ENCODE data around the gene ASTL. TPM values are rescaled to one million over a fixed set of nuclear protein-coding genes. Genes with fewer than 3 reads are reported as not detected.

The ASTL gene
- total and polyA plus RNA-seq, 5 experiments from 2014 or later = 0.50 to 6.8 (median 3.0) TPM; not detected in 1

DNA sequence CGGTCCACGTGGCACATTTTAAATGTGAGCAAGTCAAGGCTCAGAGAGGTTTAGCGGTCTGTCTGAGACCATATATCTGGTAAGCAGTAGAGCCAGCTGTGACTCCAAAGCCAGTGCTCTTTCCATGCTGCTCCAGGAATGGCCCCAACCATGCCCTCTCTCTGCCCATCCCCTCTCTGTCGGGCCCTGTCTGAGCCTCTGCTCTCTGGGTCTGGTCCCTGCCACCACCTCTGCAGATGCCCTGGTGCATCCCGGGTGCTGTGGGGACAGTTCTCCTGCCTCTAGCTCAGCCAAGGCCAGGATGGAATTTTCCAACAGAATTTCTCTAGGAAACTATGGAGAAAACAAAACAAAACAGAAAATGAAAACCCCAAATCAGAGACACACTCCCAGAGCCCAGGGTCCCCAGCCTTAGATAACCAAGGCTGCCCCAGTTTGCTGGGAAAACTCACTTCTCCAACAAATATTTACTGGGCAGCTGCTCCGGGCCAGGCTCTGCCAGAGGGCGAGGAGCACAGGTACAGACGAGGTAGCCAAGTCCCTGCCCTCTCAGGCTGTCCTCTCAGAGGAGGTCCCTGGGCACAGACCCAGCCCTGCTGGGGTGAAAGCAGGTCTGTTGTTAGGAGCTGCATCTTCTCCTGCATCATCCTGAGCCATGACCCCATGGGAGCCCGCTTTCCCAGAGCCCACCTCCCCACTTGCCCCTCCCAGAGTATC lies 31.2 kb downstream of the ASTL start:
- peaks cover 0 to 3% (median 0%) of the 10 kb centered on the region in 5 donors for H3K27me3 Mint-ChIP-seq
- peaks cover 0 to 5% (median 4%) of the 10 kb centered on the region in 4 donors for H3K4me1 Mint-ChIP-seq
- H3K9me3 Mint-ChIP-seq = peaks cover 0 to 21% (median 10%) of the 10 kb centered on the region in 9 donors
- POLR2A ChIA-PET = no interaction called here
- peak in 1 of 10 donors; percentile 35 for DNase-seq
- H3K4me3 Mint-ChIP-seq = no peak overlapping the region
- no peak for ATAC-seq
- H3K36me3 Mint-ChIP-seq = peaks cover 0 to 9% (median 8%) of the 10 kb centered on the region in 3 donors
- peak overlapping the region in 2 of 10 donors; percentile 44 to 81 for H3K27ac Mint-ChIP-seq

DNA sequence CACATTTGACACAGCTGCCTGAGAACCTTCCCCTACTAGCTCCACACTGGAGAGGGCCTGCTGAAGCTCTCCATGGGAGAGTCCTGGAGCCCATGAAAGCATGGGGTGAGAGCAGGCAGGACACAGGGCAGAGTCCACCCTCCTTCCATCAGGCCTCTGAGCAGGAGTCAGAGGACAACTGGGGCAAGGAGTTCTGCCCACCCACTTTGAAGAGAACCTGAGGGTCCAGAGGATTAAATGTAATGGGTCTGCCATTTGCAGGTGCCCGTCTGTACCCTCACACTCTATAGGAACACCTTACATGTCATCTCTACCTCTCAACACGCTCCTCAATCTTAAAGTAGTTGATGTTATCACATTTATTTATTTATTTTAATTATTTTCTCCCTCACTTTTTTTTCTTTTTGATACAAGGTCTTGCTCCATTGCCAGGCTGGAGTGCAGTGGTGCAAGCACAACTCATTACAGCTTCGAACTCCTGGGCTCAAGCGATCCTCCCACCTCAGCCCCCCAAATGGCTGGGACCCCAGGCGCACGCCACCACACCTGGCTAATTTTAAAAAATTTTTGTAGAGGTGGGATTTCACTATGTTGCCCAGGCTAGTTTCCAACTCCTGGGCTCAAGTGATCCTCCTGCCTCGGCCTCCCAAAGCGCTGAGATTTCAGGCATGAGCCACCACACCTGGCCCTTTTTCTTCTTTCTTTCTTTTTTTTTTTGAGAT lies 32.1 kb downstream of the ASTL start:
- Mint-ChIP-seq H3K4me3 (no peak overlapping the region), H3K9me3 (peaks cover 0 to 21% (median 10%) of the 10 kb centered on the region in 9 donors)

DNA sequence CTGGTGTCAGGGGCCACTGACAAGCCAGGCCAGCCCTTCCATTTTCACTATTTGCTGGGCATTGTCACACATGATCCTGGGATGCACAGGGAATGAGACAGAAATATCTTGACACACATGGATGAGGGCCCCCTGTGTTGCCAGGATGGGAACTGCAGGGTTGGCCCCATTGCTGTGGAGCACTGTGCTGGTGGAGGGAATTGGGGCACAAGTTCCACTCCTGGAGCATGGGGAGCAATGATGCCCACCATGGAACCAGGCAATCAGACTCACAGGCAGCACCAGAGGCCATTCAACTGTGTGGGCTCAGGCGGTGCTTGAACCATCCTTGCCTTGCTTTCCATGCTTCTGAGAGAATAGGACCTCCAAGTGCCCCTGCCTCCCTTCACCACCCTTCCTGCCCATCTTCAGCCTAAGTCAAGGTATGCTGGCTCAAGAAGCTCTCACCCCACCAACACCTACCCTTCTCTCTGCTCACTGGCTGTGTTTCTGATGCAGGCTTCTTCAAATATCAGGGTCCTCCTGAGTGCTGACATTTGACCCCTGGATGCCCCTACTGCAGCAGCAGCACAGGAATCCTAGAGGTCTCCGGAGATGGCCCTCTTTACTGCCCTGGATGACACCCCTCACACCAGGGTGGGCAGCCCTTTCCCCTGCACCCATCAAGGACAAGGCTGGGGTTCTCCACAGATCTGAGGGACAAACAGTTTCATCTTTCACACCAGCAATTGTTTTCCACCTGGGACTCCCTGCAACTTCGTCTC lies 33.0 kb downstream of the ASTL start:
- ATAC-seq (no peak), DNase-seq (peak in 1 of 10 donors; percentile 34)
- Mint-ChIP-seq H3K9me3 (peaks cover 0 to 21% (median 10%) of the 10 kb centered on the region in 9 donors), H3K4me3 (no peak overlapping the region), H3K36me3 (peaks cover 0 to 9% (median 8%) of the 10 kb centered on the region in 3 donors), H3K27ac (peak overlapping the region in 1 of 10 donors; percentile 27), H3K4me1 (peaks cover 0 to 5% (median 4%) of the 10 kb centered on the region in 4 donors), H3K27me3 (peaks cover 0 to 3% (median 0%) of the 10 kb centered on the region in 5 donors)
- POLR2A ChIA-PET = no interaction called here

More for the DNA sequence above, 32.1 kb downstream of the ASTL start:
- POLR2A ChIA-PET = no interaction called here
- H3K27ac Mint-ChIP-seq = no peak overlapping the region
- H3K36me3 Mint-ChIP-seq = peaks cover 0 to 9% (median 8%) of the 10 kb centered on the region in 3 donors
- peaks cover 0 to 3% (median 0%) of the 10 kb centered on the region in 5 donors for H3K27me3 Mint-ChIP-seq
- DNase-seq = peak in 1 of 10 donors; percentile 43
- peaks cover 0 to 5% (median 4%) of the 10 kb centered on the region in 4 donors for H3K4me1 Mint-ChIP-seq
- no peak for ATAC-seq

DNA sequence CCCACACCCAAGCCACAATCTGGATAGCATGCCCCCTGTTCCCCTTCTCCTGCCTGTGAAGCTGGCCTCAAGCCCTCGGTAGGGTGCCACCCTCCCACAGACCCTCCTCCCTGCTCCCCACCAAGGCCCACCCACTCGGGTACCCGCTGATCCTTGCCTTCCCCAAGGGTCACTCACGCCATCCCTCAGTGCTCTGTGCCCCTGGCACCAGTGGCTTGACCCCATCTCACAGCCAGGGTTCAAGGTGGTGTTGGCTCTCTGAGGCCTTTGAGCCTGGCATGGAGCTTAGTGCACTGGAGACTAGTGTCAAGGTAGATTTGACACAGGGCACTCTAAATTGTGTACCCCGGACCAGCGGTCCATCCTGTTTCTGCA lies 33.8 kb downstream of the ASTL start:
- POLR2A ChIA-PET = no interaction called here
- Mint-ChIP-seq H3K4me3 (no peak overlapping the region), H3K4me1 (peaks cover 0 to 5% (median 4%) of the 10 kb centered on the region in 4 donors), H3K36me3 (peaks cover 0 to 9% (median 8%) of the 10 kb centered on the region in 3 donors), H3K9me3 (peaks cover 0 to 21% (median 10%) of the 10 kb centered on the region in 9 donors), H3K27me3 (peaks cover 0 to 3% (median 0%) of the 10 kb centered on the region in 5 donors), H3K27ac (no peak overlapping the region)
- DNase-seq (no peak), ATAC-seq (no peak)

DNA sequence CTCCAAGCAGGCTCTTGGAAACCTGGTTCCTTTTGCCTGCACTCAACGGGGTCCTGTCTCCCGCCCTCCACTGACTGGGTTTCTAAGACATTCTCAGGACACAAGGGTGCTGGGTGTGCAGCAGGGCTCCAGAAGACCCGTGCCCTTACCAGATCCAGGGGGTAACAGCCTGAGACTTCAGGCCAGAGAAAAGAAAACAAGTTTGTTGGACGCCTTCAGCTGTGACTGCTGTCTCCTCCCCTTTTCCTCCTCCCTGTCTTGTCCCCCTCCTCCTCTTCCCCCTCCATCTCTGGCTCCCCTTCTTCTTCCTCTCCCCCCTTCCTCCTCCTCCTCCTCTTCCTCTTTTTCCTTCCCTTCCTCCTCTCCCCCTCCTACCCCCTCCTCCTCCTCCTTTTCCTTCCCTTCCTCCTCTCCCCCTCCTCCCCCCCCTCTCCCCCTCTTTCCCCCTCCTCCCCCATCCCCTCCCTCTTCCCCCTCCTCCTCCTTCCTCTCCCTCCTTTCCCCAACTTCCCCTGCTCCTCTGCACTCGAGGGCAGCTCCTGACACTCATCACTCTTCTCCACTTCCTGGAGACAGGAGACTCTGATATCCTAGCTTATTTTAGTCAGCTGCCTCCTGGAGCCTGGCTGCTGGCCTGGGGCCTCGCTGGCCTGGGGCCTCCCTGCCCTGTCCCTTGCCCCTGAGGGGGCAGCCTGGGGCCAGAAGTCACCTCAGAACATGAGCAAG lies 34.4 kb downstream of the ASTL start:
- POLR2A ChIA-PET = no interaction called here
- no peak for DNase-seq
- peaks cover 0 to 5% (median 4%) of the 10 kb centered on the region in 4 donors for H3K4me1 Mint-ChIP-seq
- ATAC-seq = no peak
- peaks cover 0 to 21% (median 10%) of the 10 kb centered on the region in 9 donors for H3K9me3 Mint-ChIP-seq
- H3K27ac Mint-ChIP-seq = peak overlapping the region in 1 of 10 donors; percentile 57
- H3K27me3 Mint-ChIP-seq = peaks cover 0 to 3% (median 0%) of the 10 kb centered on the region in 5 donors
- H3K4me3 Mint-ChIP-seq = no peak overlapping the region
- peaks cover 0 to 9% (median 8%) of the 10 kb centered on the region in 3 donors for H3K36me3 Mint-ChIP-seq

DNA sequence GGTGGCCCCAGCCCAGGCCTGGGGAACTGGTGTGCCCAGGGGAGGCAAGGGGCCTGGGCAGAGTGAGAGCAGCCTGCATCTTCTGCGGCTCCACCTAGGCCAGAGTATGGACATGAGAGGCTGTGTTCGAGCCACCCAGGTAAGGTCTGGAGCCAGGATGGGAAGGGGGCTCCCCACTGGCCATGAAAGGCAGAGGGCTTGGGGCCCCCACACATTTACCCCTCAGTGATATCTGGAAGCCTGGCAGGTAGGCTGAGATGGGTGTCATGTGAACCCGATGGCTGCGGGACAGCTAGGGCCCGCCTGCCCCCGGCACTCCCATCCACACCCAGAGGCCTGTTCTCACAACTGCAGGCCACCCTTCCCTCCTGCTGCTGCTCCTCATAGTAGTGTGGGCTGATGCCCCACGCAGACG lies 35.1 kb downstream of the ASTL start:
- peaks cover 0 to 5% (median 4%) of the 10 kb centered on the region in 4 donors for H3K4me1 Mint-ChIP-seq
- H3K36me3 Mint-ChIP-seq = peaks cover 0 to 9% (median 8%) of the 10 kb centered on the region in 3 donors
- H3K27ac Mint-ChIP-seq = peak overlapping the region in 1 of 10 donors; percentile 57
- DNase-seq (no peak), ATAC-seq (no peak)
- peaks cover 0 to 21% (median 10%) of the 10 kb centered on the region in 9 donors for H3K9me3 Mint-ChIP-seq
- POLR2A ChIA-PET = no interaction called here
- H3K4me3 Mint-ChIP-seq = no peak overlapping the region
- H3K27me3 Mint-ChIP-seq = peaks cover 0 to 3% (median 0%) of the 10 kb centered on the region in 5 donors

DNA sequence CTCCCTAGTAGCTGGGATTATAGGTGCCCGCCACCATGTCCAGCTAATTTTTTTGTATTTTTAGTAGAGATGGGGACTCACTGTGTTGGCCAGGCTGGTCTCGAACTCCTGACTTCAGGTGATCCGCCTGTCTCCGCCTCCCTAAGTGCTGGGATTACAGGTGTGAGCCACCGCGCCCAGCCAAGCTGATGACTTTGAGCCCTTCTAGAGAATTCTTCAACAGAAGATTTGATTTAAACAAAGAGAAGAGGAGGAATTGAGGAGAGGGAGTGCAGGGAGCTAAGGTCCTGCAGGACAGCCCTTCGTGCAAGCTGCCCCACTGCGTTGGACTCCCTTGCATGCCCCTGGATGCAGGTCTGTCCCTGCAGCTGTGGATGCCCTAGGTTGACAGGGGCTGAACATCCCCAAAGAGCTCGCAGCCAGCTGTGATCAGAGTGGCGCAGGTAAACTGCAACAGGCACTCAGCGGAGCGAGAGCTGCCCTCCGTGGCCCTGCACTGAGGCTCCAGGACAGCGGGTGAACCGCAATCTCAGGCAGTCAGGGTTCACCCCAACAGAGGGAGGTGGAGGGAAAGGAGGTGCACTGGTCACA lies 35.6 kb downstream of the ASTL start:
- no peak overlapping the region for H3K4me3 Mint-ChIP-seq
- H3K4me1 Mint-ChIP-seq = peaks cover 0 to 1% (median 1%) of the 10 kb centered on the region in 4 donors
- peaks cover 0 to 21% (median 10%) of the 10 kb centered on the region in 9 donors for H3K9me3 Mint-ChIP-seq
- POLR2A ChIA-PET = no interaction called here
- peaks cover 0 to 3% (median 0%) of the 10 kb centered on the region in 5 donors for H3K27me3 Mint-ChIP-seq
- ATAC-seq (no peak), DNase-seq (peak in 2 of 10 donors; percentile 10 to 40)
- no peak overlapping the region for H3K27ac Mint-ChIP-seq
- peaks cover 0 to 9% (median 8%) of the 10 kb centered on the region in 3 donors for H3K36me3 Mint-ChIP-seq

DNA sequence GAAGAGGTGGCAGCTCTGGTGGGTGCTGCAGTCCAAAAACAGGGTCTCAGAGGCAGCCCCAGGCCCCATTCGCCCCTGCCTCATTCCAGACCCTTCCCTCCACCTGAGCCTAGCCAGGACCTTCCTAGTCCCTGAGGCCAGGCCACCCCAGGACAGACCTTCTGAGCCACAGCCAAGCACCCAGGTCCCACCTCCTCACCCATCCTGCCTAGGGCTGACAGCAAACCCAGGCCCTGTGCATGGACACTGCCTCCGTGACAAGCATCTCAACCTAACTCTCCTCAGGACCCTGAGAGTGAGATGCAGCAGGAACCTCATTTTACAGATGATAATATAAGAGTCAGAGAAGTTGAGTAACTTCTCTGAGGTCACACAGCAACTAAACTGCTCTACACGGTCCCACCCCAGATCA lies 37.4 kb downstream of the ASTL start:
- H3K4me3 Mint-ChIP-seq = no peak overlapping the region
- POLR2A ChIA-PET = no interaction called here
- no peak overlapping the region for H3K27ac Mint-ChIP-seq
- H3K4me1 Mint-ChIP-seq = no peaks in the 10 kb centered on the region
- ATAC-seq (no peak), DNase-seq (peak in 1 of 10 donors; percentile 53)
- peaks cover 0 to 9% (median 8%) of the 10 kb centered on the region in 3 donors for H3K36me3 Mint-ChIP-seq
- peaks cover 0 to 3% (median 0%) of the 10 kb centered on the region in 5 donors for H3K27me3 Mint-ChIP-seq
- H3K9me3 Mint-ChIP-seq = peaks cover 0 to 17% (median 10%) of the 10 kb centered on the region in 9 donors

DNA sequence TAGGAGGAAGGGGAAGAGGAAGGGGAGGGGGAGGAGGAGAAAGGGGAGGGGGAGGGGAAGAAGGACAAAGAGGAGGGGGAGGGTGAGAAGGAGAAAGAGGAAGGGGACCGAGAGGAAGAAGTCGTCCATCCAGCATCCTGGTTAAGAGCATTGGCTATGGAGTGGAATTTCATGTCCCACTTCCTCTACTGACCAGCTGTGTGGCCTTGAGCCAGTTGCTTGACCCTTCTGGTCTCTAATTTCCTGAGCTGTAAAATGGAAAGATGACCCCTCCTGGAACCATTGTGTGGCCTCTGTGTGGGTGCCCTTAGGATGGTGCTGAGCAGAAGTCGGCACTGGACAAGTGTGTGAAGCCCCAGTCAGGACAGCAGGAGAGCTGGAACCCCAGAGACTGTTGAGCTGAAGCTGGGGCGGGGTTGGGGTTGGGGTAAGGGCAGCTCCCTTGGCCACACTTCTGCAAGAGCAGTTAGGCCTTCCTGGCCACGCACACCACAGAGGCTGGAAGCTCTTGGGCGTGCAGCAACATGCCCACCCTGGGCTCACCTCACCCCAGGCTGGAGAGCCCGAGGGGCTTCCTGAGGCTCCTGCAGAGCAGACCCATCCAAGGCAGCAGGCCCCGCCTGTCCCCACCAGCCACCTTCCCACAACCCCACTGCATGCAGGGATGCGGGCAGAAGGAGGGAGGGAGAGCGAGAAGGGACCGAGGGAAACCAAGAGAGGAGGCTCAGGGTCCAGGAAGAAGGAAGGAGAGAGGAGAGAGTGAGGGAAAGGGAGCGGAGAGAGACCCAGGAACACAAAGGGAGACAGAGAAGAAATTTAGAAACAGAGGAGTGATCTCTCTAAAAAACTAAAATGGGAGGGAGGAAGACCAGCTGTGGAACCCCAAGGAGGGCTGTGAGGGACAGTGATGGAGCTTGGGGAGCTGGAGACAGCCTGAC lies 38.2 kb downstream of the ASTL start:
- POLR2A ChIA-PET = no interaction called here
- no peak overlapping the region for H3K27ac Mint-ChIP-seq
- ATAC-seq (peak in 1 of 2 donors; percentile 29), DNase-seq (peak in 2 of 10 donors; percentile 1 to 51)
- peaks cover 0 to 2% (median 0%) of the 10 kb centered on the region in 5 donors for H3K27me3 Mint-ChIP-seq
- H3K4me3 Mint-ChIP-seq = no peak overlapping the region
- peaks cover 0 to 2% (median 2%) of the 10 kb centered on the region in 3 donors for H3K36me3 Mint-ChIP-seq
- peaks cover 0 to 11% (median 3%) of the 10 kb centered on the region in 9 donors for H3K9me3 Mint-ChIP-seq
- H3K4me1 Mint-ChIP-seq = no peaks in the 10 kb centered on the region

DNA sequence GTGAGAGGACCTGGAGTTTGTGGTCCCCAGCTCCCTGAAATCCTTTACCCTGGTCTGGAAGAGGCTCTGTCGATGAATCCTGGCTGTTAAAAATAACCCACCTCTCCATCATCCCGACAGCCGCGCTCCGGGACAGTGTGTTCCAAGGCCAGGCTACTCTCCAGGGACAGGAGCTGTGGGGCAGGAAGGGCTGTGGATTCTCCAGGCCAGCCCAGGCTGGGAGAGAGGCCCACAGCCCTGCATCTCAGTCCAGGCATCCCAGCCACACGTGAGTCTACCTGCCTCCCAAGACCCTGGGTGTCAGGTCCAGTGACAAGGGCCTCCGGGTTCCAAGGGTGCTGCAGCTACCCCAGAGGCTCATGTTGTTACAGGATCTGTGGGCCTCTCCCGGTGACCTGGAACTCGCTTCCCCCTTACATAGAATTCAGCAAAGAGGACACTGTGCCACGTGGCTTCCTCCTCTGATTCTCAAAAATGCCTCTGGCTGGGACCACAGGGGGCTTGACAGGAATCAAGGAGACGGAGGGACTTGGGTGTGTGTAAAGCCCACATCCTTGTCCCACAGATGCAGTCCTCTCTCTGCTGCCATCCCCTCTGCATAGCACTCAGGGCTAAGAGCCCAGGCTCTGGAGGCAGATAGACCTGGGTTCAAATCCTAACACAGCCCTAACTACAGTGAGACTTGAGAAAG lies 39.3 kb downstream of the ASTL start:
- H3K36me3 Mint-ChIP-seq = no peaks in the 10 kb centered on the region
- peaks cover 0 to 5% (median 0%) of the 10 kb centered on the region in 9 donors for H3K9me3 Mint-ChIP-seq
- H3K27ac Mint-ChIP-seq = no peak overlapping the region
- H3K4me1 Mint-ChIP-seq = no peaks in the 10 kb centered on the region
- H3K27me3 Mint-ChIP-seq = peaks cover 0 to 2% (median 0%) of the 10 kb centered on the region in 5 donors
- H3K4me3 Mint-ChIP-seq = no peak overlapping the region
- POLR2A ChIA-PET = no interaction called here
- peak in 1 of 10 donors; percentile 11 for DNase-seq
- no peak for ATAC-seq

All from naive thymus-derived CD8-positive, alpha-beta T cell (primary cell).